Spleen (tissue), 7 donors: ENCODE measurements around the gene LTC4S.

ENCODE experiments used
- CTCF ChIP-seq, 11 experiments: fragments of 200-600 bp in 7 of 11; fragments of 450-650 bp in 4 of 11; sonication (generic) in 4 of 11; IDR thresholded peaks in 8 of 11; conservative IDR thresholded peaks in 3 of 11; 1 replicate in 7 of 11; 2 replicates in 4 of 11; pipeline versions ENCODE4 v1.4.0 to v1.8.0; 2016 to 2021; ENCODE audit warnings: antibody characterized with exemption in 11 of 11, inconsistent platforms in 4 of 11, mild to moderate bottlenecking in 1 of 11
- POLR2A ChIP-seq, 3 donors: fragments of 450-650 bp; IDR thresholded peaks; one replicate each; pipeline ENCODE4 v1.5.1; 2017; ENCODE audit warnings: antibody characterized with exemption in 3 of 3, mild to moderate bottlenecking in 1 of 3
- POLR2AphosphoS5 ChIP-seq, 3 donors: sonication (generic); formaldehyde crosslinking; IDR thresholded peaks; one replicate each; pipeline ENCODE4 v1.5.1; 2017; ENCODE audit warnings: antibody characterized with exemption in 3 of 3
- donor health status: DM: no; HTN: no; CAD: no; lungs with moderate emphysema.
- donor health status: DM: no; HTN: no; CAD: no.
- donor health status: DM: no; HTN: no; CAD: no.

- TF ChIP-seq CTCF (IDR thresholded peaks at IDR 0.05 in 8 of 11, conservative IDR thresholded peaks at IDR 0.05 in 3 of 11) (no peak), POLR2A (IDR thresholded peaks at IDR 0.05) (no peak), POLR2AphosphoS5 (IDR thresholded peaks at IDR 0.05) (peak in 2 of 3 donors; percentile 9 to 28)
These were observed 5.2 kb downstream of the LTC4S start for GRCh38 chr5:179798771-179799643.
